Panc1 (cell line): ENCODE measurements around the gene GNG3. TPM values are rescaled to one million over a fixed set of nuclear protein-coding genes. Genes with fewer than 3 reads are reported as not detected.
A peak's percentile ranks its signal among the peaks of the same experiment; 100 is the strongest.

Experiments
- ATAC-seq: fragments of 200-7000 bp; cut with Tn5 transposase; 2 replicates; pipeline ENCODE4 v1.9.1; 2020; ENCODE audit warnings: mild to moderate bottlenecking, moderate library complexity
- BruUV-seq: library from RNA; stranded (reverse); fragments of 400-500 nt; replicated peaks from 2 replicates; lab custom pipeline; 2021; lab: Mats Ljungman, UMichigan
- CTCF ChIA-PET: fragments of 300-600 bp; sonication (Branson Sonifier 250); formaldehyde crosslinking; loops from one replicate; lab custom pipeline; 2022; ENCODE audit warnings: antibody characterized with exemption; lab: Charles Lee
- POLR2A ChIA-PET: fragments of 300-600 bp; sonication (Branson Sonifier 250); formaldehyde crosslinking; loops from one replicate; lab custom pipeline; 2022; ENCODE audit warnings: antibody characterized with exemption; lab: Charles Lee
- DNase-seq: peaks from one replicate; pipeline ENCODE4 v3.0.0-alpha.2; 2010; ENCODE audit warnings: low read depth, low spot score
- H3K27ac ChIP-seq: 2 replicates; pipeline ENCODE4 v1.5.1; 2011; ENCODE audit warnings: mild to moderate bottlenecking, low read length, inconsistent platforms
- H3K27me3 ChIP-seq: fragments of 200-500 bp; sonication (Bioruptor generic); 2 replicates; pipeline ENCODE4 v1.6.0; 2014; ENCODE audit warnings: low read length, inconsistent platforms; ENCODE audit not compliant: control insufficient read depth, insufficient read depth
- H3K36me3 ChIP-seq: fragments of 200-500 bp; sonication (Bioruptor generic); 2 replicates; pipeline ENCODE4 v1.5.1; 2014; ENCODE audit warnings: inconsistent platforms, mild to moderate bottlenecking, low read length, moderate library complexity; ENCODE audit not compliant: control insufficient read depth, insufficient read depth
- H3K4me1 ChIP-seq: 2 replicates; pipeline ENCODE4 v1.5.1; 2011; ENCODE audit warnings: inconsistent platforms, mild to moderate bottlenecking, low read length, moderate library complexity; ENCODE audit not compliant: control insufficient read depth, insufficient read depth
- H3K4me3 ChIP-seq, 2 experiments: 2 replicates each; pipeline ENCODE4 v1.5.1; 2011 to 2012; ENCODE audit warnings: low read depth in 2 of 2, low read length in 2 of 2, mild to moderate bottlenecking in 2 of 2, inconsistent platforms in 1 of 2, moderate library complexity in 1 of 2
- H3K9me3 ChIP-seq: fragments of 200-500 bp; sonication (Bioruptor generic); 2 replicates; pipeline ENCODE4 v1.5.1; 2014; ENCODE audit warnings: low read depth, mild to moderate bottlenecking, inconsistent platforms, low read length, moderate library complexity; ENCODE audit not compliant: control insufficient read depth, insufficient read depth
- POLR2AphosphoS5 ChIP-seq: IDR thresholded peaks from 2 replicates; pipeline ENCODE4 v1.6.1; 2012; ENCODE audit warnings: mild to moderate bottlenecking, low read depth, low read length, moderate library complexity
- SIN3A ChIP-seq: IDR thresholded peaks from 2 replicates; pipeline ENCODE4 v1.6.1; 2012; ENCODE audit warnings: low read depth, mild to moderate bottlenecking, low read length, moderate library complexity, borderline replicate concordance; ENCODE audit not compliant: insufficient read depth
- TCF7L2 ChIP-seq: IDR thresholded peaks from 2 replicates; pipeline ENCODE4 v1.6.1; 2011; ENCODE audit warnings: mild to moderate bottlenecking, low read depth, low read length, inconsistent platforms
- in situ Hi-C: cut with HindIII; loops from 2 replicates; pipeline ENCODE4 v1.10.0; 2016; ENCODE audit warnings: low sequenced_read_pairs, low pct_unique_long_range_greater_than_20kb
- intact Hi-C: fragments of 100-400 bp; cut with micrococcal nuclease; formaldehyde crosslinking; loops from one replicate; pipeline ENCODE4 v1.10.0; 2022; ENCODE audit not compliant: unreplicated experiment
- total RNA-seq: library from RNA; stranded (reverse); gene quantifications from one replicate; pipeline ENCODE4 v1.2.1, GENCODE V29; 2021; ENCODE audit not compliant: unreplicated experiment
- TF ChIP-seq, protein P1 (sequence below): fragments of 450-650 bp; IDR thresholded peaks from 2 replicates; pipeline ENCODE4 v1.5.1; 2017; ENCODE audit warnings: mild to moderate bottlenecking
- TF ChIP-seq, protein P2 (sequence below), 2 experiments: IDR thresholded peaks; 2 replicates each; pipeline ENCODE4 v1.6.1; 2011 to 2012; ENCODE audit warnings: low read depth in 2 of 2, control low read depth in 1 of 2, low read length in 1 of 2, mild to moderate bottlenecking in 1 of 2, moderate library complexity in 1 of 2; ENCODE audit not compliant: insufficient read depth in 1 of 2

Gene GNG3
- total RNA-seq, 1 experiment from 2014 or later, result not detected

DNA sequence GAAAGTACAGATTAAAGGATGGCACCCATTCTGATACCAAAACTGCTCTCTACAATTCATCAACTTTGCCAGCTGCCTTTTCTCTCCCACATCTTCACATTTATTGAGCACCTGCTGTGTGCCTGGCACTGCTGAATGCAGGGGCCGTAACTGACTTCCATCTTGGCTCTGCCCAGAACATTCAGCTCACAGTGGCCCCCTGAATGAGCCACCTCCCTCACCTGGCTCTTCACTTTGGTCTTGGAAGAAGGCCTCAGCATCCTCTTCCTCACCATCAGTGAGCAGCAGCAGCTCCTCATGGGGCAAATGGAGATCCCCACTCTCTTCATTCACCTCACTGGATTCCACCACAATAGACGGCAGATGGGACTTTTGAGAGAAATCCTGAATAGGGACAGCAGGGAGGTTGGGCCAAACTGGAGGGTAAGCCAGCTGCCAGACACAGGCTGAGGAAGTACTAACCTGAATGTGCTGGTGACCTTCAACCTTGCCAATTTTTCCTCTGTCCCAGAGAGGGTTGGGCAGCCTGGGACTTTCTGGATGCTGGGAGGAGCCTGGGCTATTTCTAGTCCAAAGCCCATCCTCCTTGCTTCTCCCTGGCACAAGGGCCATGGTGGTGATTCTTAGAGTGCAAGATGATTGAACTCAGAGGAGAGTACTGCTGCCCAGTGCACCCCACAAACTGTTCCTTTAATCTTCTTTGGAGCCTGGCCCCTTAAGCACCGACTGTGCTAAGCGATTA lies 37.9 kb upstream of the GNG3 start:
- TF ChIP-seq POLR2AphosphoS5 (no peak), SIN3A (no peak), TCF7L2 (no peak)
- TF ChIP-seq, protein P1, sequence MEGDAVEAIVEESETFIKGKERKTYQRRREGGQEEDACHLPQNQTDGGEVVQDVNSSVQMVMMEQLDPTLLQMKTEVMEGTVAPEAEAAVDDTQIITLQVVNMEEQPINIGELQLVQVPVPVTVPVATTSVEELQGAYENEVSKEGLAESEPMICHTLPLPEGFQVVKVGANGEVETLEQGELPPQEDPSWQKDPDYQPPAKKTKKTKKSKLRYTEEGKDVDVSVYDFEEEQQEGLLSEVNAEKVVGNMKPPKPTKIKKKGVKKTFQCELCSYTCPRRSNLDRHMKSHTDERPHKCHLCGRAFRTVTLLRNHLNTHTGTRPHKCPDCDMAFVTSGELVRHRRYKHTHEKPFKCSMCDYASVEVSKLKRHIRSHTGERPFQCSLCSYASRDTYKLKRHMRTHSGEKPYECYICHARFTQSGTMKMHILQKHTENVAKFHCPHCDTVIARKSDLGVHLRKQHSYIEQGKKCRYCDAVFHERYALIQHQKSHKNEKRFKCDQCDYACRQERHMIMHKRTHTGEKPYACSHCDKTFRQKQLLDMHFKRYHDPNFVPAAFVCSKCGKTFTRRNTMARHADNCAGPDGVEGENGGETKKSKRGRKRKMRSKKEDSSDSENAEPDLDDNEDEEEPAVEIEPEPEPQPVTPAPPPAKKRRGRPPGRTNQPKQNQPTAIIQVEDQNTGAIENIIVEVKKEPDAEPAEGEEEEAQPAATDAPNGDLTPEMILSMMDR, result no peak
- TF ChIP-seq, protein P2, sequence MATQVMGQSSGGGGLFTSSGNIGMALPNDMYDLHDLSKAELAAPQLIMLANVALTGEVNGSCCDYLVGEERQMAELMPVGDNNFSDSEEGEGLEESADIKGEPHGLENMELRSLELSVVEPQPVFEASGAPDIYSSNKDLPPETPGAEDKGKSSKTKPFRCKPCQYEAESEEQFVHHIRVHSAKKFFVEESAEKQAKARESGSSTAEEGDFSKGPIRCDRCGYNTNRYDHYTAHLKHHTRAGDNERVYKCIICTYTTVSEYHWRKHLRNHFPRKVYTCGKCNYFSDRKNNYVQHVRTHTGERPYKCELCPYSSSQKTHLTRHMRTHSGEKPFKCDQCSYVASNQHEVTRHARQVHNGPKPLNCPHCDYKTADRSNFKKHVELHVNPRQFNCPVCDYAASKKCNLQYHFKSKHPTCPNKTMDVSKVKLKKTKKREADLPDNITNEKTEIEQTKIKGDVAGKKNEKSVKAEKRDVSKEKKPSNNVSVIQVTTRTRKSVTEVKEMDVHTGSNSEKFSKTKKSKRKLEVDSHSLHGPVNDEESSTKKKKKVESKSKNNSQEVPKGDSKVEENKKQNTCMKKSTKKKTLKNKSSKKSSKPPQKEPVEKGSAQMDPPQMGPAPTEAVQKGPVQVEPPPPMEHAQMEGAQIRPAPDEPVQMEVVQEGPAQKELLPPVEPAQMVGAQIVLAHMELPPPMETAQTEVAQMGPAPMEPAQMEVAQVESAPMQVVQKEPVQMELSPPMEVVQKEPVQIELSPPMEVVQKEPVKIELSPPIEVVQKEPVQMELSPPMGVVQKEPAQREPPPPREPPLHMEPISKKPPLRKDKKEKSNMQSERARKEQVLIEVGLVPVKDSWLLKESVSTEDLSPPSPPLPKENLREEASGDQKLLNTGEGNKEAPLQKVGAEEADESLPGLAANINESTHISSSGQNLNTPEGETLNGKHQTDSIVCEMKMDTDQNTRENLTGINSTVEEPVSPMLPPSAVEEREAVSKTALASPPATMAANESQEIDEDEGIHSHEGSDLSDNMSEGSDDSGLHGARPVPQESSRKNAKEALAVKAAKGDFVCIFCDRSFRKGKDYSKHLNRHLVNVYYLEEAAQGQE (IDR thresholded peaks at IDR 0.05; ENCODE audit: insufficient read depth in 1 of 2, low read depth in 2 of 2, low read length in 1 of 2), result no peak
- ChIA-PET CTCF (no interaction called here), POLR2A (interaction anchor here (0.6 to 0.7 kb wide), 5 partner anchors 18 to 695 kb away, joined by 3 to 6 read pairs (median 4); partner anchors contain the start of gene POLR2G)
- Histone ChIP-seq H3K9me3 (no peaks in the 10 kb centered on the region), H3K36me3 (peaks cover 3% of the 10 kb centered on the region; the same call in 1 of the 2 replicates), H3K27ac (peak overlapping the region; percentile 82), H3K4me3 (peak overlapping the region; percentile 78 to 89), H3K27me3 (no peaks in the 10 kb centered on the region), H3K4me1 (peaks cover 33% of the 10 kb centered on the region)
- ATAC-seq (peak; percentile 7), DNase-seq (no peak)
- intact Hi-C loops (no loop called here), in situ Hi-C loops (no loop called here)
- no TSS peak for BruUV-seq

DNA sequence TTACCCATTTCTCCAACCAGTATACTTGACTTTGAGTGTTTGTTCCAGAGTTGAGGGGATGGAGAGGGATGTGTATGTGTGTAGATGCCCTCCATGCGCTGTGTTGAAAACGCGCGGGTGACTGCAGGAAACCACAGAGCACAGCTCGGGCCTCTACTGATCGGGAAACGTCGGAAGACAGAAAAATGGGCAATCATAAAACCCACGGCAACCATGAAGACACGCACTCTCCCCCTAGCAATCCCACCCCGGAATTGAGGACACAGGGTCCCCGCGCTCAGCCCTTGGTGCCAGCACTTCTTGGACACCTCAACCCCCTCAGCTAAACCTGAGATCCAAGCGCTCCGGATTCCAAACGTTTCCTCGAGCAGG lies 36.3 kb upstream of the GNG3 start:
- H3K4me3 ChIP-seq, result peak overlapping the region; percentile 78 to 89
- ATAC-seq, result peak; percentile 29
- H3K27ac ChIP-seq, result peak overlapping the region; percentile 93
- H3K9me3 ChIP-seq, result no peaks in the 10 kb centered on the region
- POLR2A ChIA-PET, result interaction anchor here (0.7 kb wide), 1 partner anchor 288 kb away, joined by 3 read pairs; no protein-coding TSS in a partner anchor
- CTCF ChIA-PET, result interaction anchor here (0.6 kb wide), 1 partner anchor 107 kb away, joined by 5 read pairs; no protein-coding TSS in a partner anchor
- no peak for DNase-seq
- peaks cover 33% of the 10 kb centered on the region for H3K4me1 ChIP-seq
- in situ Hi-C loops (no loop called here), intact Hi-C loops (no loop called here)
- H3K36me3 ChIP-seq, result peaks cover 2% of the 10 kb centered on the region; the same call in 1 of the 2 replicates
- BruUV-seq, result no TSS peak
- no peaks in the 10 kb centered on the region for H3K27me3 ChIP-seq
- TF ChIP-seq SIN3A (0 out of 2 replicates have a peak, but pooled peaks have one; percentile 35), TCF7L2 (no peak)
